HG03159 (cell line): ENCODE measurements around the gene RGL1.
"Not testable (repeated sequence)": the region's sequence is repeated elsewhere in the genome, so short reads cannot be mapped to it uniquely, and the experiment has no call there.

Source experiments
- ATAC-seq: cut with Tn5 transposase; IDR thresholded peaks from one replicate; pipeline ENCODE4 v1.9.1; 2021; ENCODE audit warnings: mild to moderate bottlenecking, moderate library complexity; ENCODE audit not compliant: unreplicated experiment

Gene RGL1

DNA sequence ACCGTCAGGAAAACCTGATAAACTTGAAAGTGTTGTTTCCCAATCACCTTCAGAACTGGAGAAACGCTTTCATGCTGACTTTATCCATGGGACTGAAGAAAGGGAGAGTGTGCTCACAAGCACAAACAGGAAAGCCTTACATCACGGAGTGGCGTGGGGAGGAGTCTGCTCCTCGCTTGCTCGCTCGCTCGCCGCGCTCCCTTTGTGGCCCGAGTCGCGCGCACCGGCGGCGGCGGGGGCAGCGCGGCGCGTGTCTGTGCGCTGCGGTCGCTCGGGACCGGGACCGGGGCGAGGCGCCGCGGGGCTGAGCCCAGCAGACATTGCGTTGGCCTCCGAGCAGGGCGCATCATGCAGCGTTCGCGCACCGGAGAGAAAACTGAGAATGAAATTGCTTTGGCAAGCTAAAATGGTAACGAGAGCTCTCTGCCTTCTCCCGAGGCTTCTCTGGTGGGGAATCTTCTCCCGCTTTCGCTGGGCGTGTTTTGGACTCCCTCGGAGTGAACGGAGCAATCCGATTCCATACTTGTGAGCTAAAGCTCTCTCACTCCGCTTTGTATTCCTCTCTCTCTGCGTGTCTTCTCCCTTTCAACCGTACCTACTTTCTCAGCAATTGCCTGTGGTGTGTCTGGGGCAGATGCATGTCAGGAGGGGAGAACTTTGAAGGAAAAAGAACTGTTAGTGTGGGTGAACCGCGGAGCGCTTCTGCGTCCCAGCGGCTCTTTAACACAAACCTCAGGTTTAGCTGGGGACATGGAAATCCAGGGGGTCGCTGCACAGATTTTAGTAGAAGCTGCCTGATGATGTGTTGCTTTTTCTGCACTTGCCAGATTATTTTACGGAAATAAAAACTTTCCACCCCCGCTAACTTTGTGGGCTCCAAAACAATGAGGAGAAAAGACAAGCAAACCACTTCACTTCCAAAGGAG lies at the start of gene RGL1:
TSS of gene RGL1 (plus strand) at position 205 of the 926 bp plus-strand sequence. CDS start at position 383, 178 bp downstream.
- ATAC-seq, result peak; percentile 55

DNA sequence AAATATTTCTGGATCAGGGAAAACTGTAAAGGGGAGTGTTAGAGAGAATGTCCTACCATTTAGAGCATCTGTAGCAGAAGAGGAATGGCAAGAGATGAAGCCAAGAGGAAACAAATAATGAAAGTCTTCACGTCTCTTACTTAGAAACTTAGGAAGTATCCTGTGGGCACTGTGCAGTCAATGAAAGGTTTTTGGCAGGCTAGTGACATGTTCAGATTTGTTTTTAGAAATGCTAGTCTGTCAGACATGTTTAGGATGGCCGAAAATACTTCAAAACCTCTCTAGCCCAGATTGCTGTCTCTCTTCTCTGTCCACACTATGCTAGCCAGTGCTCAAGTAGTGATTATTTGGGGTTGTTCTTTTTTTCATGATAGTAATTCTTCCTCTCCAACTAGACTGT lies 48.6 kb upstream of the RGL1 start:
- ATAC-seq, result no peak

DNA sequence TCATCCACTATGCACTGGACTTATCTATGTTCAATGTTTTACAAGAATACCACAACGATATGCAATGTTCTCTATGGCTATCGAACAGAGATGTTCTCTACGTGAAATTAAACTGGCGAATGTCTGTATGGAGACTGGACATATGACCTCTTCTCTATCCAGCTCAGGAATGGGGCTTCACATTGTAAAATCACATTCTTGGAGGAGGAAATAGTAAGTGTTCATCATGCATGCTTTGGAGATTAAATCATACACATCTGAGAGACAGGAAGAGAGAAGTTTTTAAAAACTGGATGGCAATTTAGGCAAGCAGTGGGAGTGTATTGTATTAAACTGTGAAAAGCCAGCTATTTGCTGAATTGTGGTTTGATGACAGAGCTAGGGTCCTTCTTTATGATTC lies 47.9 kb upstream of the RGL1 start:
- no peak for ATAC-seq

DNA sequence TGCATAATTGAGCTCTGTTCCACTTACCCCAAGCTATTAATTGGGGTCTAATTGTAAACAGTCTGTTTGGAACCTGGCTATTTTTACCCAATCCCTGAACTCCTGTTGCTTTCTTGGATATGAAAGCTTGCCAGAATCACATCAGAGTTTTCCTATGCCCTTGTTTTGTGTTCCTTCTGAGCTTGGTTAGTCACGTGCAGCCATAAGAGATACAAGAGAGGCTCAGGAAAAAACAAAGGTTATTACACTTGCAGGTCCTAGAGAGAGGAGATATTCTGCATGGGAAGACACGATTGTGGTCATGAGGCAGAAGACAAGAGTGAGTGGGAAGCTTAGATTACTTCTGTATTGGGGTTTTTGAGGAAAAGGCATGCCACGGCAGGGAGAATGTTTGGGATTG lies 46.0 kb upstream of the RGL1 start:
- no peak for ATAC-seq

DNA sequence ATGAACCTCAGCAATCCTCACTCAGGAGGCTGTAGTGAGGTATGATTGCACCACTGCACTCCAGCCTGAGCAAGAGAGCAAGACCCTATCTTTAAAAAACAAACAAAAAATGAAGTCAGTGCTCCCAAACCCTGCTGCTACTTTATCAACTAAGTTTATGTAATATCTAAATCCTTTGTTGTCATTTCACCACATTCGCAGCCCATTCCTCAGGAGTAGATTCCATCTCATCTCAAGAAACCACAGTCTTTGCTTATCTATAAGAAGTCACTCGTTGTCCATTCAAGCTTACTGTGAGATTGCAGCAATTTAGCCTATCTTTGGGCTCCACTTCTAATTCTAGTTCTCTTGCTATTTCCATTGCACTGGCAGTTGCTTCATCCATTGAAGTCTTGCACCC lies 44.3 kb upstream of the RGL1 start:
- no peak for ATAC-seq

DNA sequence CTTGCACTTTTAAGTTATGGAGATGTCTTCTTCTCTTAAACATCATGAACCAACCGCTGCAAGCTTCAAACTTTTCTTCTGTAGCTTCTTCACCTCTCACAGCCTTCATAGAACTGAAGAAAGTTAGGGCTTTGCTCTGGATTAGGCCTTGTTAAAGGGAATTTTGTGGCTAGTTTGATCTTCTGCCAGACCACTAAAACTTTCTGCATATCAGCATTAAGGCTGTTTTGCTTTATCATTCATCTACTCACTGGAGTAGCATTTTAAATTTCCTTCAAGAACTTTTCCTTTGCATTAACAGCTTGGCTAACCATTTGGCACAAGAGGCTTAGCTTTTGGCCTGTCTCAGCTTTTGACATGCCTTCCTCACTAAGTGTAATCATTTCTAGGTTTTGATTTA lies 43.0 kb upstream of the RGL1 start:
- no peak for ATAC-seq

DNA sequence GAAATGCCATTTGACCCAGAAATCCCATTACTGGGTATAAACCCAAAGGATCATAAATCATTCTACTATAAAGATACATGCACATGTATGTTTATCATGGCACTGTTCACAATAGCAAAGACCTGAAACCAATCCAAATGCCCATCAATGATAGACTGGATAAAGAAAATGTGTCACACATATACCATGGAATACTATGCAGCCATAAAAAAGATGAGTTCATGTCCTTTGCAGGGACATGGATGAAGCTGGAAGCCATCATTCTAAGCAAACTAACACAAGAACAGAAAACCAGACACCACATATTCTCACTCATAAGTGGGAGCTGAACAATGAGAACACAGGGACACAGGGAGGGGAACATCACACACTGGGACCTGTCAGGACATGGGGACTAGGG lies 42.1 kb upstream of the RGL1 start:
- ATAC-seq, result not testable (repeated sequence)

DNA sequence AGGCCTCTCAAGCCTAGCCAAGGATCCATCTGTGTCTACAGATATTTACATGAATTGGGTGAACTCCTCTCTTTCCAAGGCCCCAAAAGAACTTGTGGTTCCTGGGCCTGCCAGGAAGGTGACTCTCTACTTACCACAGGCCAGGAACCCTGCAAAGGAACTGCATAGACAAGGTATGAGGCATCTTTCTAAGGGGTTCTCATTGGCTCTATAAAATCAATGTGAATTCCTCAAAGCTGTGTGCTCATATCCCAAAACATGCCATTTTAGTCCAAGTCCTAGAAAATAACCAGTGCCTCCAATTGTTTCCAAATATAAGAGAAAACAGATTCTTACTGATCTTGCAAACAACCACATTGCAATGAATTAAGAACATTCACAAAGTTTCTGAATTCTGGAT lies 39.9 kb upstream of the RGL1 start:
- no peak for ATAC-seq

DNA sequence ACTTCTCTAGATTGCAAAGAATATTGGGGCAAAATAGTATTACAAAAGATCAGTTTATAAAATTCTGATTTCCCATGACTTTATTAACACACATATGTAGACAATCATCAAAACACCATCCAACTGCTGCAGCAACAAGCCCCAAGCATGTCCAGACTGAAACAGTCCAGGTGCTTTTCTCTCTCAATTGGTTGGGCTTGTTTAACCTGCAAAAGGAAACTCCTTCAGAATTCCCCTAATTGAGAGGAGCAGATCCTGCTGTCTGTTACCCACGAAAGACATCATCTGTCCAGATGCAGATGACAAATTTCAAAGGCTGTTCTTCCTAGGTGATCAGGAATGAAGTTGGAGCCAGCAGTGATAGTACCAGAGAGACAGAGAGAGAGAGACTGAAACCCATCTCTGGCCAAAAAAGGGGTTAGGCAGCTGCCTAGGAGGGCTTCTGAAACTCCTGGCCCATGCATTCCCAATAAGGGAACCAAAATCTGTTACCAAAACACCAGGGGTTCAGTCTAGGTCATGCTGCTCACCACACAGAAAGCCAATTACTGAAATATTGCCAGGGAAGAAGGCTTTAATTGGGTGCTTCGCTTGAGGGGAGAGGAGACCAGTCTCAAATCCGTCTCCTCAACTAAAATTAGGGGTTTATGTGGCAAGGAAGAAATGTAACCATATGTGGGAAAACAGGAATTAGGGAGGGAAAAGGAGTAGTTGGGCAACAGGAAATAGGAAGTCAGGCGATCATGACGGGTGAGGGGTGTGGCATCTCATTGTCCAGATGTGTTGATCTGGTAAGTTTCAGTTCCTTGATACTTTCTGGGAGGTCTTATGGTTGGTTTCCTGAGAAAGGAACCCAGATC lies 34.7 kb upstream of the RGL1 start:
- no peak for ATAC-seq

DNA sequence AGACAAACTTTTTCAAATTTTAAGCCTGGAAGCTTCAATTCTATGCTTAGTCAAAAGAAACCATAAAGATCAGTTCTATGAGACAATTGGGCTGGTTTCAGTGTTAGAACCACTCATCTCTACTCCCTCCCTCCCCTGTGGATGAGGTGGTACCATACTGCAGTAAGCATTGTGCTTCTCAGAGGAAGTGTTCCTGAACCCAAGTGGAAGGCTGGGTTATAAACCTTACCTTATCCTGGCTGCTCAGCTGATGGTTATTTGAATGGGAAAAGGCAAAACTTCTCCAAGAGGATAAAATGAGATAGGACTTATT lies 34.1 kb upstream of the RGL1 start:
- no peak for ATAC-seq

DNA sequence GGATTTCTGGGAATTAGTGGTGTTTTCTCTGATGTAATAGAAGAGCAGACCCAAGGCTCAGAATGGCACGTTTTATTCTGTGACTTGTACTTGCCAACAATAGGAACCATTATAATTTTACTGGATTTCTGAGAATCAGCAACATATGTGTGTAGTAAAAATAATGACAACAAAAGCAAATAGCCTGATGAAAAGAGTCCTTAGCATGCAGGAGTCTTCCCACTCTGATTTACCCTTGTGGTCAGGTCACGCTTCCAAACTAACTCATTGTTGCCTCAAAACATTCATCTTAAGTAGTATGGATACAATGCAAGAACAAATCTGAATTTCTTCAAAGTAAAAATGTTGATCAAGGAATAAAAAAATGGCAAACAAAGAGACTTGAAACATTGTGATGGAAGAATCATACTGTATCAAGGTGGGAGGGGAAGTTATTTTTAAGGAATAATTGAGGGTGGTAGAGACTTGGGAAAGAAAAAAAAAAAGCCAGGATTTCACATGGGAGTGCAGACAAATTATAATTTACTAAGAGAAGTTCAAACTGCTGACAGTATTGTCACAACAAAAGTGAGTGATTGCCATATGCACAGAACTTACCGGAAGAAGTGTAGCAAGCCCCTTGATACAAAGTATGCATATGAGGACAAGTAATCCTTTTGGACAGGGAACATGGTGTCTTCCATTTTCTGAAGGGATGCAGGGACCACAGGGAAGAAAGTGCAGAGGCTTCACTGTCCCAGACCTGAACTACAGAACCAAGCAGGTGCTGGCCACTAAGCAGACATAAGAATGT lies 31.2 kb upstream of the RGL1 start:
- ATAC-seq, result no peak

DNA sequence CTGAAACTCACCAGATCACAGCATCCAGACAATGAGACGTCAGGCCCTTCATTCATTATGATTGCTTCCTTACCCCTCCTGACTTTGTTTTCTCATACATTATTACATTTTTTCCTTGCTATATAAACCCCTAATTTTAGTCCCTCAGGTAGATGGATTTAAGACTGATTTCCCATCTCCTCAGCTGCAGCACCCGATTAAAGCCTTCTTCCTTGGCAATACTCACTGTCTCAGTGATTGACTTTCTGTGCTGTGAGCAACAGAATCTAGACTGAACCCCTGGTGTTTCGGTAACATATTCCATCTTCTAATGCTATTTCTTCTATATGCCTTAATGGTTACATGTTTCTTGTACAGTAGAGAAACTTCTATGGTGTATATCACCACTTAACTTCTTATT lies 30.0 kb upstream of the RGL1 start:
- no peak for ATAC-seq

DNA sequence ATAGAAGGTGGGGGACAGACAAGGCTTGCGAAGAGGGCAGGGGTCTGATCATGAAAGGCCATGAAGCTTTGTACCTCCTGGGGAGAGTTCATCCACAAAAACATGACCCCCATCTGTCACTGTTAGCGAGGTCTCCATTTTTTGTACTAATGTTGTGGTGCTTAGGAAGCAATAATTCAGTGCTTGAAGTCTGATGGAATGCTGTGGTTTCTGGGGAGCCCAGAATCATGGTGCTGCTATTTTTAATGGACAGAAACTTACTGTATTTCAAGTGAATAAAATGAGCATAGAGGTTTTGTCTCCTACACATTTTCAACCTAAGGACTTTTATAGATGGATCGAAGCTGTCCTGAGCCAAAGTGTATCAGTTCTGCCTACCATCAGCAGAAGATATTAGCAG lies 28.2 kb upstream of the RGL1 start:
- no peak for ATAC-seq

DNA sequence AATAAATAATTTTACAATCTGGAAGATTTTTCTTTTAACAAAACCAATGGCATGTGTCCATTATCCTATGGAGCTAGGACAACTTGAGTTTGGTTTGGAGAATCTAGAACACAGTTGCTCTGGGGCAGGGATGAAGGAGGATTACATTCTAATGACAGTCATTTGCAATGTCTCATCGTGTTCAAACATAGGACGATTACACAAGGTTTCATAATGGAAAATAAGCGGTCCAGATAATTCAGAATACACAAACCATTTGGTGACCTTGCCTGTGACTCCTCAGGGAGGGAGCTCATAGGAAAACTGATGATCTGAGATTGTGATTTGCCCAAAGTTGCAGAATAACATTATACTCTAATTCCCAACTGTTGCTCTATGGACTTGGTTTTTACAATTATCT lies 27.6 kb upstream of the RGL1 start:
- ATAC-seq, result no peak

DNA sequence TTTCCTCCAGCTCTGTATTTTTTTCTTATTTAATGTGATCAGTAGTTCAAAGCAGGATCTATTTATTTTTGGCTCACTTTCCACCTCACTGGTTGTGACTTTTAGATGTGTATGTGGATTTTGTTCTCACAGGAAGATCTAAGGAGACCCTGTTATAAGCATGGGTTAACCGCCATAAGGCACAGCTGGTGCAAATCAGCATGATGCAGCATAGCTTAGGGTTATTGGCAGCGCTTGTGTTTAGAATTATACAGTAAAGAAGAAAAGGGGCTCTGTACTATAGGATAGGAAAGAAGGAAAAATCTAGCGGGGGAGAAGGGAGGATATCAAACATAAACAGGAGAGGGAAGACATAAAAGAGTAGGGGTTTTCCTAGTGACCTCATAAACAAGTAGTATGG lies 26.9 kb upstream of the RGL1 start:
- ATAC-seq, result no peak

DNA sequence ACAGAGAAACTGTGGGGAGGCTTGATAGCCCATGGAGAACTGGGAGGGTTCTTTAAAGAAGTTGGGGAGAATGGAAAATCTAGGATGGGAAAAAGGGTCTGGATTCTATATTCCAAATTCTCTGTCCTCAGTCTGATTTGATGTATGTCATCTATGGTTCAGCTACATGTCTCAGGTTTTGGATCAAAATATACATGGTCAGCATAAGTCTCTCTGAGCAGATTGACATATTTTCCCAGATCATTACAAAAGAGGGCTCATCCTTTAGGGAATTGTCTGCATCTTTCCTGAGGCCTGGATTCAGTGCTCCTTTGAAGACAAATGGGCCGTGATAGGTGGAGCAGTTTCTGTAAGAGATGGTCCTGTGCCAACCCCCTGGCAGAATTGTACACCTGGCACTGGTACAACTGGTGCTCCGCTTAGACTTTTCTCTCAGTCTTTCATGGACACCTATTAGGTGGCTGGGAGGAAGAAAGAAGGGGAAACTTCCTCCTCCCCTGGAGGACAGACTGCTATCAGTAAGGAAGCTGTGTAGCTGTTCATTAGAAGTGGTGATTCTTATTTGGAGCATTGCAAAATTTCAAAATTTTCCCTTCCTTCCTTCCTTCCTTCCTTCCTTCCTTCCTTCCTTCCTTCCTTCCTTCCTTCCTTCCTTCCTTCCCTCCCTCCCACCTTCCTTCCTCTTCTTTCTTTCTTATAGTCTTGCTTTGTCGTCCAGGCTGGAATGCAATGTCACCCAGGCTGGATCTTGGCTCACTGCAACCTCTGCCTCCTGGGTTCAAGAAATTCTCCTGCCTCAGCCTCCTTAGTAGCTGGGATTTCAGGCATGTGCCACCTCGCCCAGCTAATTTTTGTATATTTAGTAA lies 26.1 kb upstream of the RGL1 start:
- no peak for ATAC-seq

DNA sequence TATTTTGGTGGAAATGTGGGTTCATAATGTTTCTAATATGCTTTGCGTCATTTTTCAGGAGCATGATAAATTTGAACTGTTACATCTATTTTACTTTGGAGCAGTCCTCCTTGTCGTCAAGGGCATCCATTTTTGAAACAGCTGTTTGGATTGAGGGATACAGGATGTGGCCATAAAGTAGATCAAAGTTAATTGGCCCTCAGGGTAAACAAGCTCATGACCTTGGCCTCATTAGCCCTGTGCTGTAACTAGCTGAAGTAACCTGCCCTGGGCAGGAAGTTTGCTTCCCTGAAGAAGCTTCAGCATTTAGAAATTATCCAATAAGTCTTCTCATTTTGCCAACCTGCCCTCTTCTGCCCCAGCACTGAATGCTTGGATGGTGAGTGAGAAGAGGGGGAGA lies 24.8 kb upstream of the RGL1 start:
- ATAC-seq, result no peak

DNA sequence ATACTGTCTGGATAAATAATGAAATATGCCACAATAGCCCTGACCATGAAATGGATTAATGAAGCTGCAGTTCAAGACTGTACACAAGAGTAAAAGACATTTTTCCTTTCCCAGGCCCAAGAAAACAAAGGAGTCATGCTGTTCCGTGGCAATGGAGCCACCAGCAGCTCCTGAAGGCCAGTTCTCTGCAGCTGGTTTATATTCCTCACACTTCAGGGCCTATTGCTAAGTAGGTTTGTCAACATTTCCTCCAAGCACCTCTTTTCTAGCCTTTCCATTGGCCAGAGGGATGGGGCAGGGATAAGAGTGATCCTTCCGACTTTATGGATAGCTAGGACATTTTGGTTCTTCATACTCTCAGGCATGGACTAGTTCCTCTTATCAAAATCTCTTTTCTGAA lies 24.2 kb upstream of the RGL1 start:
- ATAC-seq, result no peak

DNA sequence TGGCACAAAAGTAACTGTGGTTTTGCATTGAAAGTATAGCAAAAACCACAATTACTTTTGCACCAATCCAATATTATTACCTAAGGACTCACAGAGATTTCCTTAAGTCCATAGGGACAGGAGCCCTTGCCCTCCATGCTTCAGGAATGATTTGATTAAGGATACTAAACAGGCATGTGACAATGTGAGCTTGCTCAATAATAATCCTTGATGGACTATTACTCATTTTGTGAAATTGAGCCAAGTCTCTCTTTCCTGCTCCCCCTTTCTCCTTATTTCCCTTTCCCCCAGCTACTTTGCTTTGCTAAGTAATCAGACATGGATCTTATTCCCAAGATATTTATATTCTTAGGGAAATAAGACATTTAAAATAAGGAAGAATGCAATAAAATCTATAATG lies 21.6 kb upstream of the RGL1 start:
- no peak for ATAC-seq
